HG02759 (cell line): Measurements from ENCODE around the gene GTF3C2.

Experiments used
- ATAC-seq: cut with Tn5 transposase; IDR thresholded peaks from one replicate; pipeline ENCODE4 v1.9.1; 2021; ENCODE audit warnings: mild to moderate bottlenecking, moderate library complexity; ENCODE audit not compliant: unreplicated experiment

The GTF3C2 gene

GRCh38 chr2:27298391-27299080 is 58.0 kb downstream of the GTF3C2 start:
- ATAC-seq: no peak

- ATAC-seq: no peak
These were observed 59.4 kb downstream of the GTF3C2 start for GRCh38 chr2:27297195-27297594.

- no peak for ATAC-seq
These were observed 60.1 kb downstream of the GTF3C2 start for GRCh38 chr2:27296481-27296880.

GRCh38 chr2:27294928-27295327 is 61.6 kb downstream of the GTF3C2 start:
- ATAC-seq: no peak

GRCh38 chr2:27291865-27292264 is 64.7 kb downstream of the GTF3C2 start:
- no peak for ATAC-seq

- ATAC-seq: no peak
These were observed 66.0 kb downstream of the GTF3C2 start for GRCh38 chr2:27290549-27290948.

- ATAC-seq: no peak
These were observed 68.0 kb downstream of the GTF3C2 start for GRCh38 chr2:27288610-27289009.

- no peak for ATAC-seq
These were observed 71.1 kb downstream of the GTF3C2 start for GRCh38 chr2:27285481-27285880.

- ATAC-seq: no peak
These were observed 71.6 kb downstream of the GTF3C2 start for GRCh38 chr2:27284996-27285395.

- ATAC-seq: no peak
These were observed 73.7 kb downstream of the GTF3C2 start for GRCh38 chr2:27282892-27283291.

GRCh38 chr2:27281855-27282559 is 74.6 kb downstream of the GTF3C2 start, which contains the start of gene TRIM54:
Gene TRIM54, plus strand, starts transcription at chr2:27282429. Its CDS starts 303 bp downstream, at chr2:27282732.
- no peak for ATAC-seq

GRCh38 chr2:27281442-27281841 is 75.1 kb downstream of the GTF3C2 start:
- no peak for ATAC-seq

GRCh38 chr2:27280826-27281225 is 75.7 kb downstream of the GTF3C2 start:
- ATAC-seq: no peak

- no peak for ATAC-seq
These were observed 78.6 kb downstream of the GTF3C2 start for GRCh38 chr2:27278010-27278409.
